Gastrocnemius medialis (tissue), 4 donors: ENCODE data around the gene OTC. TPM values are rescaled to one million over a fixed set of nuclear protein-coding genes. Genes with fewer than 3 reads are reported as not detected.
A peak's percentile ranks its signal among the peaks of the same experiment; 100 is the strongest.

ENCODE experiments used
- ATAC-seq, 2 donors: fragments of 150-250 bp; one replicate each; pipeline ENCODE4 v1.9.1; 2016
- DNase-seq, 2 donors: peaks; one replicate each; pipeline ENCODE4 v3.0.0-alpha.2; 2019
- H3K27ac ChIP-seq, 4 donors: fragments of 200-600 bp; sonication (generic); 1 replicate in 1 of 4; 2 replicates in 3 of 4; pipeline ENCODE4 v1.5.1; 2016 to 2018; ENCODE audit warnings: mild to moderate bottlenecking in 2 of 4, moderate library complexity in 1 of 4
- H3K27me3 ChIP-seq, 3 donors: fragments of 200-600 bp; sonication (generic) in 2 of 3; 1 replicate in 1 of 3; 2 replicates in 2 of 3; pipeline versions ENCODE4 v1.5.1 to v1.6.0; 2016 to 2019; ENCODE audit warnings: mild to moderate bottlenecking in 1 of 3, moderate library complexity in 1 of 3
- H3K36me3 ChIP-seq, 2 donors: fragments of 200-600 bp; sonication (generic) in 1 of 2; one replicate each; pipeline ENCODE4 v1.5.1; 2017 to 2018
- H3K4me1 ChIP-seq, 2 donors: fragments of 200-600 bp; sonication (generic) in 1 of 2; one replicate each; pipeline ENCODE4 v1.5.1; 2016 to 2017; ENCODE audit warnings: mild to moderate bottlenecking in 2 of 2
- H3K4me3 ChIP-seq, 4 donors: fragments of 200-600 bp; sonication (generic) in 3 of 4; 1 replicate in 1 of 4; 2 replicates in 3 of 4; pipeline ENCODE4 v1.5.1; 2016 to 2019; ENCODE audit warnings: mild to moderate bottlenecking in 2 of 4
- H3K9me3 ChIP-seq, 3 donors: fragments of 200-600 bp; sonication (generic) in 2 of 3; 1 replicate in 1 of 3; 2 replicates in 2 of 3; pipeline ENCODE4 v1.5.1; 2016 to 2019
- POLR2A ChIP-seq, 2 donors: fragments of 450-650 bp; IDR thresholded peaks; one replicate each; pipeline ENCODE4 v1.6.1; 2017; ENCODE audit warnings: antibody characterized with exemption in 2 of 2, mild to moderate bottlenecking in 2 of 2, moderate library complexity in 2 of 2
- in situ Hi-C, 4 donors: fragments of 200-750 bp; cut with MboI; loops; one replicate each; pipeline versions ENCODE4 v1.15.0 to v1.8.0; 2017; ENCODE audit warnings: low sequenced_read_pairs in 4 of 4
- intact Hi-C: fragments of 100-400 bp; cut with DNase I; formaldehyde crosslinking; loops from one replicate; pipeline ENCODE4 v1.15.1; 2023; ENCODE audit warnings: low total_unique reads
- total RNA-seq, 4 donors: library from RNA; depleted of rRNA; stranded (reverse); fragments of >200 nt; gene quantifications; one replicate each; pipeline versions ENCODE4 v1.1.0 to v1.2.3, GENCODE V29; 2016
- TF ChIP-seq, protein P1 (sequence below), 5 experiments: fragments of 450-650 bp in 3 of 5; fragments of 200-600 bp in 2 of 5; sonication (generic) in 2 of 5; IDR thresholded peaks in 4 of 5; conservative IDR thresholded peaks in 1 of 5; 1 replicate in 4 of 5; 2 replicates in 1 of 5; pipeline ENCODE4 v1.5.1; 2016 to 2019; ENCODE audit warnings: antibody characterized with exemption in 5 of 5, mild to moderate bottlenecking in 3 of 5, moderate library complexity in 3 of 5

The OTC gene
- total RNA-seq, 4 donors from 2014 or later, result 0.27 TPM; not detected in 3

DNA sequence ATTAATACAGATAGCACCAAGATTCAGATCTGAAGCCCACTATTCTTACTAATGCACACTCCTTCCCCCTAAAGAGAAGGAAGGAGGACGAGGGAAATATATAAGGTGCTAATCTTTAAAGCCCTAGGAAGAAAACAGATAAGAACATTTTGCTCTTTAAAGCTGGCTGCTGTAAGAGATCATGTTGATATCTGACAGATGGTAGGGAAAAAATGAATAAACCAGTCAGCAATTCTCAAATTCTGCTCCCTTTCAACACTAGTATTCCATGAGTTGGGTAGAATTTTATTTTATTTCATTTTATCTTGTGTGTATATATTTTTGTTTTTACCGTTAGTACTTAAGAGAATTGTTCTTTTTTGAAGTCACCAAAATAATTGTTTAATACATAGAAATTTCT lies 19.2 kb downstream of the OTC start:
- TF ChIP-seq, protein P1, sequence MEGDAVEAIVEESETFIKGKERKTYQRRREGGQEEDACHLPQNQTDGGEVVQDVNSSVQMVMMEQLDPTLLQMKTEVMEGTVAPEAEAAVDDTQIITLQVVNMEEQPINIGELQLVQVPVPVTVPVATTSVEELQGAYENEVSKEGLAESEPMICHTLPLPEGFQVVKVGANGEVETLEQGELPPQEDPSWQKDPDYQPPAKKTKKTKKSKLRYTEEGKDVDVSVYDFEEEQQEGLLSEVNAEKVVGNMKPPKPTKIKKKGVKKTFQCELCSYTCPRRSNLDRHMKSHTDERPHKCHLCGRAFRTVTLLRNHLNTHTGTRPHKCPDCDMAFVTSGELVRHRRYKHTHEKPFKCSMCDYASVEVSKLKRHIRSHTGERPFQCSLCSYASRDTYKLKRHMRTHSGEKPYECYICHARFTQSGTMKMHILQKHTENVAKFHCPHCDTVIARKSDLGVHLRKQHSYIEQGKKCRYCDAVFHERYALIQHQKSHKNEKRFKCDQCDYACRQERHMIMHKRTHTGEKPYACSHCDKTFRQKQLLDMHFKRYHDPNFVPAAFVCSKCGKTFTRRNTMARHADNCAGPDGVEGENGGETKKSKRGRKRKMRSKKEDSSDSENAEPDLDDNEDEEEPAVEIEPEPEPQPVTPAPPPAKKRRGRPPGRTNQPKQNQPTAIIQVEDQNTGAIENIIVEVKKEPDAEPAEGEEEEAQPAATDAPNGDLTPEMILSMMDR (IDR thresholded peaks at IDR 0.05 in 4 of 5, conservative IDR thresholded peaks at IDR 0.05 in 1 of 5), result no peak
- no peak for TF ChIP-seq POLR2A (IDR thresholded peaks at IDR 0.05)
- DNase-seq (no peak), ATAC-seq (no peak)
- no peaks in the 10 kb centered on the region for H3K36me3 ChIP-seq
- peaks cover 0 to 5% (median 0%) of the 10 kb centered on the region in 3 donors for H3K27me3 ChIP-seq
- H3K9me3 ChIP-seq, result no peaks in the 10 kb centered on the region
- no peaks in the 10 kb centered on the region for H3K4me1 ChIP-seq
- no peak overlapping the region for H3K27ac ChIP-seq
- in situ Hi-C loops, result no loop called here
- intact Hi-C loops, result no loop called here
- H3K4me3 ChIP-seq, result no peak overlapping the region

DNA sequence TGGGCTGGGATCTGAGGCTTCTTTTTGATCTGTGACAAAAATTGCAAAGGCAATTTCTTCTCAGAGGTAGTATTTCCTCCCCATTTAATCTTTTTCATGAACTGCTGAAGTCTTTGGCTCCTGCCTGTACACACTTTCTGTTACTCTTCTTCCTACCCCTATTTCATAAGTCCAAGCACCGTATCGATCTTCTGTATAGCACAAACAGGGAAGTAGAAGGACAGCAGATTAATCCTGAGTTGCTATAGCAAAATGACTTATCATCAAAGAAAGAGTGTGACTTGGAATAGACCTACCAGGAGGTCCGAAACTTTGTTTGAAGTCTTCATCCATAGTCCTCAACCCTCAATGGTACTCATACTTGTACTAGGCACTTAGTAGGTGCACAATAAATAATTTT lies 22.0 kb downstream of the OTC start:
- no peak overlapping the region for H3K27ac ChIP-seq
- H3K36me3 ChIP-seq, result no peaks in the 10 kb centered on the region
- DNase-seq, result no peak
- intact Hi-C loops (no loop called here), in situ Hi-C loops (no loop called here)
- TF ChIP-seq, protein P1 (IDR thresholded peaks at IDR 0.05 in 4 of 5, conservative IDR thresholded peaks at IDR 0.05 in 1 of 5), result no peak
- no peak for TF ChIP-seq POLR2A (IDR thresholded peaks at IDR 0.05)
- H3K4me1 ChIP-seq, result no peaks in the 10 kb centered on the region
- ATAC-seq, result no peak
- H3K27me3 ChIP-seq, result peaks cover 0 to 5% (median 0%) of the 10 kb centered on the region in 3 donors
- no peak overlapping the region for H3K4me3 ChIP-seq
- no peaks in the 10 kb centered on the region for H3K9me3 ChIP-seq

DNA sequence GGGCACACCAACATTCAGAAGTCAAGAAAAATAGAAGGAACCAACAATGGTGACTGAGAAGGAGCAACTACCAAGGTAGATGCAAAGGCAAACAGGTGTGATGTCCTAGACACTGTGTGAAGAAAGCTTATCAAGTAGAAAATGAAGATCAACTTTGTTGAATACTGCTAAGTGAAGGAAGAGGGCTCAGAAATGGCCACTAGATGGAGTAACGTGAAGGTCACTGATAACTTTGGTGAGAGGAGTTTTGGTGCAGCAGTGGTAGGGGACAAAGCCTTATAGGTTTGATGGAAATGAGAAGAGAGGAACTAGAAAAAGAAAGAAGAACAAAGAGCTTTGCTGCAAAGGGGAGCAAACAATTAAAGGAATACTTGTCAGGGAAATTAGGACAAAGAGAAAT lies 23.5 kb downstream of the OTC start:
- no peak overlapping the region for H3K4me3 ChIP-seq
- peaks cover 0 to 5% (median 0%) of the 10 kb centered on the region in 3 donors for H3K27me3 ChIP-seq
- H3K9me3 ChIP-seq, result no peaks in the 10 kb centered on the region
- H3K36me3 ChIP-seq, result no peaks in the 10 kb centered on the region
- DNase-seq, result no peak
- ATAC-seq, result no peak
- in situ Hi-C loops, result no loop called here
- no peaks in the 10 kb centered on the region for H3K4me1 ChIP-seq
- TF ChIP-seq POLR2A (IDR thresholded peaks at IDR 0.05), result no peak
- TF ChIP-seq, protein P1 (IDR thresholded peaks at IDR 0.05 in 4 of 5, conservative IDR thresholded peaks at IDR 0.05 in 1 of 5), result peak in 2 of 5 experiments; percentile 7 to 25
- intact Hi-C loops, result no loop called here
- H3K27ac ChIP-seq, result no peak overlapping the region

DNA sequence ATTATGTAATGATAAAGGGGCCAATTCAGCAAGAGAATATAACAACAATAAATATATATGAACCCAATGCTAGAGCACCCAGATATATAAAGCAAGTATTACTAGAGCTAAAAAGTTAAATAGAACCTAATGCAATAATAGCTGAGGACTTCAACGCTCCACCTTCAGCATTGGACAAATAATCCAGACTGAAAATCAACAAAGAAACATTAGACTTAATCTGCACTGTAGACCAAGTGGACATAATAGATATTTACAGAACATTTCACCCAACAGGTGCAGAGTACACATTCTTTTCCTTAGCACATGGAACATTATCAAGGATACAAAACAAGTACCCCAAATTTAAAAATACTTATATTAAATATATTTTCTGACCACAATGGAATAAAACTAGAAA lies 24.3 kb downstream of the OTC start:
- no peak for ATAC-seq
- H3K36me3 ChIP-seq, result no peaks in the 10 kb centered on the region
- H3K4me1 ChIP-seq, result no peaks in the 10 kb centered on the region
- H3K27ac ChIP-seq, result no peak overlapping the region
- no peaks in the 10 kb centered on the region for H3K9me3 ChIP-seq
- intact Hi-C loops (no loop called here), in situ Hi-C loops (no loop called here)
- no peak for DNase-seq
- TF ChIP-seq, protein P1 (IDR thresholded peaks at IDR 0.05 in 4 of 5, conservative IDR thresholded peaks at IDR 0.05 in 1 of 5), result no peak
- H3K27me3 ChIP-seq, result peaks cover 0 to 5% (median 0%) of the 10 kb centered on the region in 3 donors
- no peak overlapping the region for H3K4me3 ChIP-seq

DNA sequence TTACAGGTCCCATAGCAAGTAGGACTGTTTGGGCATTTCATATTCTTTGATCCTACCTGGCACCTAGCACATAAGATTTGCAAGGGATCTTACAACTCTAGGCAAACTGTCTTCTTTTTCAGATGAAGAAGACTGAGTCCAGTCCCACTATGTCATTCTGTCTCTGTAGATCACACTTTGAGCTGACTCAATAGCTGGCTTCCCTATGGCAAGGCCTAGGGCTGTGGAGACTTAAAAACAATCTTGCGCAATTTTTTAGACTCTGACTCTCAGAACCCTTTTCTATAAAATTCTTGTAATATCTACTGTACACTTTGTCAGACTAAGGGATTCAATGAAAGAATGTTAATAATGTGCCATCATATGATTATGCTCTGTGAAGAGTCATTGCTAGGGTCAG lies 26.7 kb downstream of the OTC start:
- in situ Hi-C loops (no loop called here), intact Hi-C loops (no loop called here)
- H3K4me3 ChIP-seq, result no peak overlapping the region
- no peaks in the 10 kb centered on the region for H3K4me1 ChIP-seq
- H3K27me3 ChIP-seq, result peaks cover 0 to 5% (median 0%) of the 10 kb centered on the region in 3 donors
- DNase-seq (no peak), ATAC-seq (no peak)
- TF ChIP-seq, protein P1 (IDR thresholded peaks at IDR 0.05 in 4 of 5, conservative IDR thresholded peaks at IDR 0.05 in 1 of 5), result no peak
- no peak for TF ChIP-seq POLR2A (IDR thresholded peaks at IDR 0.05)
- H3K9me3 ChIP-seq, result no peaks in the 10 kb centered on the region
- no peaks in the 10 kb centered on the region for H3K36me3 ChIP-seq
- H3K27ac ChIP-seq, result no peak overlapping the region
